GM21367 (cell line): Measurements from ENCODE around the gene ARFGAP1.

Experiments used
- ATAC-seq: cut with Tn5 transposase; IDR thresholded peaks from one replicate; pipeline ENCODE4 v1.9.1; 2021; ENCODE audit not compliant: unreplicated experiment

ARFGAP1 gene

GRCh38 chr20:63277466-63278272 is 5.1 kb downstream of the ARFGAP1 start:
- ATAC-seq, result no peak

GRCh38 chr20:63278661-63279060 is 6.0 kb downstream of the ARFGAP1 start:
- no peak for ATAC-seq

GRCh38 chr20:63279931-63280330 is 7.3 kb downstream of the ARFGAP1 start:
- no peak for ATAC-seq

GRCh38 chr20:63280371-63280770 is 7.8 kb downstream of the ARFGAP1 start:
- no peak for ATAC-seq

GRCh38 chr20:63280929-63281545 is 8.4 kb downstream of the ARFGAP1 start:
- no peak for ATAC-seq

- no peak for ATAC-seq
Measured at GRCh38 chr20:63281742-63282665, 9.4 kb downstream of the ARFGAP1 start.

- no peak for ATAC-seq
Measured at GRCh38 chr20:63282946-63283345, 10.3 kb downstream of the ARFGAP1 start.

GRCh38 chr20:63283397-63284082 is 10.9 kb downstream of the ARFGAP1 start:
- ATAC-seq, result no peak

GRCh38 chr20:63284083-63284440 is 11.4 kb downstream of the ARFGAP1 start:
- ATAC-seq, result no peak

GRCh38 chr20:63284544-63284949 is 11.9 kb downstream of the ARFGAP1 start:
- ATAC-seq, result no peak

- ATAC-seq, result no peak
Measured at GRCh38 chr20:63284981-63285524, 12.4 kb downstream of the ARFGAP1 start.

- no peak for ATAC-seq
Measured at GRCh38 chr20:63285636-63286615, 13.3 kb downstream of the ARFGAP1 start.

GRCh38 chr20:63286781-63287696 is 14.4 kb downstream of the ARFGAP1 start:
- no peak for ATAC-seq

GRCh38 chr20:63287697-63288580 is 15.3 kb downstream of the ARFGAP1 start:
- no peak for ATAC-seq

GRCh38 chr20:63288581-63289251 is 16.1 kb downstream of the ARFGAP1 start:
- ATAC-seq, result no peak

- ATAC-seq, result no peak
Measured at GRCh38 chr20:63289311-63290135, 16.9 kb downstream of the ARFGAP1 start.
